Measurements from ENCODE around the gene CCDC61.

- TF ChIP-seq CTCF (IDR thresholded peaks at IDR 0.05), result no peak
- no peak for TF ChIP-seq ZFX (IDR thresholded peaks at IDR 0.05; ENCODE audit: borderline replicate concordance)
These were observed 22.2 kb upstream of the CCDC61 start for GRCh38 chr19:45972947-45973540.
